HG02610 (cell line): ENCODE results near the gene ABCA5.
A peak's percentile ranks its signal among the peaks of the same experiment; 100 is the strongest.

Experiments used
- ATAC-seq: cut with Tn5 transposase; IDR thresholded peaks from one replicate; pipeline ENCODE4 v1.9.1; 2021; ENCODE audit warnings: mild to moderate bottlenecking, moderate library complexity; ENCODE audit not compliant: unreplicated experiment

Gene ABCA5

GRCh38 chr17:69327060-69327831, at the start of gene ABCA5:
Gene ABCA5 (minus strand): TSS chr17:69327133. CDS start chr17:69314415, 12,718 bp downstream.
- ATAC-seq, result peak; percentile 97

DNA sequence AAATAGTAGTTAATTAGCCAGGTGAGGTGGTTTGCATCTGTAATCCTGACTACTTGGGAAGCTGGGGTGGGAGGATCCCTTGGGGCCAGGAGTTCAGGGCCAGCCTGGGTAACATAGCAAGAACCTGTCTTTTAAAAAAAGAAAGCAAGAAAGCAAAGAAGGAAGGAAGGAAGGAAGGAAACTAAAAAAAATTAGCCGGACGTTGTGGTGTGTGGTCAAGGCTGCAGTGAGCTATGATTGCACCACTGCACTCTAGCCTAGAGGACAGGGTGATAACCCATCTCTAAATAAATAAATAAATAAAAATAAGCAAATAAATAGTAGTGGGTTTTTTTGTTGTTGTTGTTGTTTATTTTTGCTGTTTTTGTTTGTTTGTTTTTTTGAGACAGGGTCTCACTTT, 48.3 kb upstream of the ABCA5 start:
- ATAC-seq, result no peak

DNA sequence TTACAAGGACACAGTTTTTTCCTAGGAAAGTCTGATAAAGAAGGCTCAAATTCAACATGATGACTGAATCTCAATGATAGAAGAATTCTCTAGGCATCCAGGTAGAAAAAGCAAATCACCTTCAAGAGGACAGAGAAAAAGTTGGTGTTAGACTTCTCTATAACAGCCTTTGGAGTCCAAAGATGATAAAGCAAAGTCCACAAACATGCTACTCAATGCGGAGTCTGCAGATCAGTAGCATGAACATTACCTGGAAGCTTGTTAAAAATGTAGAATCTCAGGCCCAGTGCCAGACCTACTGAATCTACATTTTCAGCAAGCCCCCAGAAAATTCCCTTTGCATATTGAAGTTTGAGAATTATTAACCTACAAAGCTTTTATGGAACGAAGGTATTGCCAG, 46.1 kb upstream of the ABCA5 start:
- no peak for ATAC-seq

GRCh38 chr17:69367298-69367697, 40.4 kb upstream of the ABCA5 start:
- ATAC-seq, result no peak

- ATAC-seq, result no peak
Measured at GRCh38 chr17:69363488-69364210, 36.7 kb upstream of the ABCA5 start.

DNA sequence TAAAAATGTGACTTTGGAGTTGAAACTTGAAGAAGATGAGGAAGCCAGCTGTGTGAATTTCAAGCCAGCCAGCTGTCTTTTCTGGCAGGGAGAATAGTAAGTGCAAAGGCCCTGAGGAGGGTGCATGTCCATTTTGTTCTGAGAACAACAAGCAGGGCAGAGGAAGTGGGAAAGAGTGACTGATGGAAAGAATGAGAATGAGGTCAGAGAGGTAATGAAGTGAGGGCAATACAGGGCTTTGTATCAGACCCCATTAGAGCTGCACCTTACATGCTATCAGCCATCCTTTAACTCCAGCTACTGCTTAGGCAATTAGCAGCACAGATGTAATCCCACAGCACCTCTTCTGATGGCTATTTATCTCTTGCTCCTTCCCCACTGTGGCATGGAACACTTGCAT, 34.2 kb upstream of the ABCA5 start:
- no peak for ATAC-seq

DNA sequence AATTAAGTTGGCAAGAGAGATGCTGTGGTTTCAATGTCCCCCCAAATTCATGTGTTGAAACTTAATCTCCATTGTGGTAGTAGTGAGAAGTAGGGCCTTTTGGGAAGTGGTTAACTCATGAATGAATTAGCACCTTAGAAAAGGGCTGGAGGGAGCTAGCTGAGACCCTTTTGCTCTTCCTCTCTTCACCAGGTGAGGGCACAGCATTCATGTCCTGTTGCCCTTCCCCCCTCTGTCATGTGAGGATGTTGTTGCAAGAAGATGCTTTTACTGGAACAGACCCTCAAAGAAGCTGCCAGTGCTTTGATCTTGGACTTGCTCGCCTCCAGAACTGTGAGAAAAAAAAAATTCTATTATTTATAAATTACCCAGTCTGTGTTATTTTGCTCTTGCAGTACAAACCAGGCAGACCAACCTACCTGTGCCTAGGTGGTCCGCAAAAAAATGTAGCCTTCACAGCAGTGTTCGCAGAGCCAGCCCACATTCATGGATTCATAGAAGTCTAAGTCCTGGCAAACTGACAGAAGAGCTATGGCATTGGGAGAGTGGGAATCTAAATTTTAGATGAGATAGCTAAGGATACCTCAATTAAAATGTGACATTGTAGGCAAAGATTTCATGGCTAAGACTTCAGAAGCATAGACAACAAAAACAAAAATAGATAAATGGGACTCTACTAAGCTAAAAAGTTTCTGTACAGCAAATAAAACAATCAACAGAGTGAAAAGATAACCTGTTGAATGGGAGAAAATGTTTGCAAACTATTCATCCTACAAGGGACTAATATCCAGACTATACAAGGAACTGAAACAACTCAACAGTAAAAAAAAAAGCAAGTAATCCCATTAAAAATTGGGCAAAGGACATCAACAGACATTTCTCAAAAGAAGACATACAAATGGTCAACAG, 32.0 kb upstream of the ABCA5 start:
- ATAC-seq, result peak; percentile 46

DNA sequence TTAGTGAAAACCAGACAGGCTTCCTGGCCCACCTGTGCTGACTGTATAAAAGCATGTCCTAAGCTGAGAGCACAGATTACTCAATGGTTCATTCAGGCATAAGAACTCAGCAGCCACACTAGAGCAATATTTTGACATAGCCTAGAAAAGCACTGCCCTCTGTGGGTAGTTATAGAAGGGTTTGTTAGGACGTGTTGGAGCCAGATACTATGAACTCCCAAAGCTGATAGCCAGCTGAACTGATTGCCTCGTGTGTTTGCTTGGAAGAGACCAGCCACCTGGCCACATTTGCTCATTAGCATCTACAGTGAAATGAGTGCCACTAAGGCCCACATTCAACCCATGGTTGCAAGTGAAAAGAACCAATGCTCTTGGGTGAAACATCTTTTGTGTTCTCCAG, 30.8 kb upstream of the ABCA5 start:
- no peak for ATAC-seq

GRCh38 chr17:69356625-69357024, 29.7 kb upstream of the ABCA5 start:
- ATAC-seq, result no peak

DNA sequence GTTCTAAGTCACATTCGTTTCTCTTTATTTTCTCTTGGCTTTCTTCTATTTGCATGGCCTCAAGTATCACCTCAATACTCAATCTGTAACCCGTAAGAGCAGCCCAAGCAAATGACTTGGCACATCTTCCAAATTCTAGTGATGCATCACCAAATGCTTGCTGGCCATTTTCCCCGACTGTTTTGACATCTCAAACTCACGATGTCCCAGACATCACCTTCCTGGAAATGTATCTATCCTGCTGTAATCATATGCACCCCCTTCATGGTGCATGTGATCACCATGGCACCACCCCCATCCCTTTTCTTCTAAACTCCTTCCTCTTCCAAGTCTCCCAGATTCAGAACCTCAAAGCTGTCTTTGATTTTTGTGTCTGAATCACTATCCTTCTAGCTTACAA, 24.0 kb upstream of the ABCA5 start:
- ATAC-seq, result no peak

DNA sequence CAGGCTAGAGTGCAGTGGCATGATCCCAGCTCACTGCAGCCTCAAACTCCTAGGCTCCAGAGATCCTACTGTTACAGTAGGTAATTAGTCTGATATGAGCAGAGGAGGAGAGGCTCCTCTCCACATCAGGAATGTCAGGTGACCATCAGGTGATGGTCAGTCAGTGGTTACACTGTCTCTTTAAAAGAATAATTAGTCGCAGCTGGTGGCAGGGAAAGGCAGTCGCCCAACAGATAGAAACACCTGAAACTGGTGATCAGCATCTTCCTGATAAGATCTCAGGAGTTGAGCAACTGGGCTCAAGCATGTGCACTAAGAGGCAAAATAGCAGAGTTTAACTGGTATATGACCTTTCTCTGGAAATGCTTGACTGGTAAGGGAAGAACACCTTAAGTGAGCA, 21.5 kb upstream of the ABCA5 start:
- ATAC-seq, result no peak

DNA sequence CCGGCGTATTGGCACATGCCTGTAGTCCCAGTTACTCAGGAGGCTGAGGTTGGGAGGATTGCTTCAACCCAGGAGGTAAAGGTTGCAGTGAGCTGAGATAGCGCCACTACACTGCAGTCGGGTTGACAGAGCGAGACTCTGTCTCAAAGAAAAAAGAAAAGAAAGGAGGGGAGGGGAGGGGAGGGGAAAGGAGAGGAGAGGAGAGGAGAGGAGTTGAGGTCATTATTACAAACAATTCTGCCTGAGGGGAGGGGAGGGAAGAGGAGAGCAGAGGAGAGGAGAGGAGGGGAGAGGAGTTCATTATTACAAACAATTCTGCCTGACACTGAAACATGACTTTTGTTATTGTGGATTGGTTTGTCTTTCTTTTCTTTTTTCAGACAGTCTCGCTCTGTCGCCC, 19.8 kb upstream of the ABCA5 start:
- no peak for ATAC-seq

DNA sequence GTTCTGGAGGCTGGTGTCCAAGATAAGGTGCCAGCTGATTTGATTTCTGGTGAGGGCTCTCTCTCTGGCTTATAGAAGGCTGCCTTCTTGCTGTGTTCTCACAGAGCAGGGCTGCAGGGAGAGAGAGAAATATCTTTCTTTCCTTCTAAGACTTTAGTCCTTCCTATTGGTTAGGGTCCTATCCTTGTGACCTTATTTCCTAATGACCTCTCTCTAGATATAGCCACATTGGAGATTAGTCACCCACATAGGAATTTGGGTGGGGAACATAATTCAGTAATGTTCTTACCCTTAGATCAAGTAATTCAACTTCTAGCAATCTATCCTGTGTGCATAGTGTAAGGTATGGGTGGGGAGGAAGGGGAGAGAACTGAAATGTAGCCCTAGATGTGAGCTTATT, 18.0 kb upstream of the ABCA5 start:
- ATAC-seq, result no peak

DNA sequence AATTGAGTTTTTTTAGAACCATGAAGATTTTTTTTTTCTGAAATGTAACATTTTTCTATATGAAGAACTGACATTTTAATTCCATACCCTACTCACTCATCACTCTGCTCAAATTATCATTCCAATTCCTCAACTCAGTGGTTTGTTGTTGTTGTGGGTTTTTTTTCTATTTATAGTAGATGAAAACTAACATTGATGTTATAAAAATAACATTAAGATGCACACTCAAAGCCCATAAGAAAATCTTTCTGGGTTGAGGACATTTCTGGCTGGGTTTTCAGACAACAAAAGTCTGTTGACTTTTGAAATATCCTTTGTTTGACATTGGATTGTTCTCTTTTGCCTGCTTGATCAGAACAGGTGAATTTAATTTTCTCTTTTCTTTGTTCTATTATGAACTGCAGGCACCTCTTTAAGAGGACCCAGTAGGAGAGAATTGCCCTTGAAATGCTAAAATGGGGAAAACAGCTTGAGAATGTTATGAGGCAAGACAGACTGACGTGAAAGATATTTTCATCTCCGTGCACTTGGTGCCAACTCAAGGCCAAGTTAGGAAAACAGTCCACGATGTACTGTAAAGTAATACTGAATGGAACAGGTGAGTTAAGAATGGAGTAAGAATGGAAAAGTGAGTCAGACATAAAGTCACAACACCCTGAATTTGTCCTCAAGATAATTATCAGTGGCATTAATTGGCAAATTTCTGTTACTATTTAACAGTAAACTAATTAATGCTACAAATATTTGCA, 16.1 kb upstream of the ABCA5 start:
- no peak for ATAC-seq

DNA sequence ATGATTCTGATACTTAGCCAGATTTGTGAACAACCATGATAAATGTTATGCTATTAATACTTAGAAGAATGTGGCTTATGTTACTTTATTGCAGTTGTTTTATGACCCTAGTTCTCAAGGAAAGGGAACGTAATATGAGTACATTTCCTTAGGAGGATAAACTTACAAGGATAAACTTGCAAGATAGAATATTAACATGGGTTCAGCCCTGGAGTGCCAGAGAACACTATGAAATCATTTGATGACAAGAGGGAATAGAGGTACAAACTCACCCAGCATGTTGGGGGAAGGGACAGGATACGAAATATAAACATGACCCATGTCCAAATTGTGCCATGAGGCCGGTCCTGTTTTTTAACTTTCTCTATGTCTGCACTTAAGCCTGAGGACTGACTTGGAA, 13.0 kb upstream of the ABCA5 start:
- ATAC-seq, result no peak

- no peak for ATAC-seq
Measured at GRCh38 chr17:69336996-69337395, 10.1 kb upstream of the ABCA5 start.

GRCh38 chr17:69336580-69336979, 9.6 kb upstream of the ABCA5 start:
- ATAC-seq, result no peak

GRCh38 chr17:69335058-69335457, 8.1 kb upstream of the ABCA5 start:
- ATAC-seq, result no peak

GRCh38 chr17:69333561-69333960, 6.6 kb upstream of the ABCA5 start:
- no peak for ATAC-seq

DNA sequence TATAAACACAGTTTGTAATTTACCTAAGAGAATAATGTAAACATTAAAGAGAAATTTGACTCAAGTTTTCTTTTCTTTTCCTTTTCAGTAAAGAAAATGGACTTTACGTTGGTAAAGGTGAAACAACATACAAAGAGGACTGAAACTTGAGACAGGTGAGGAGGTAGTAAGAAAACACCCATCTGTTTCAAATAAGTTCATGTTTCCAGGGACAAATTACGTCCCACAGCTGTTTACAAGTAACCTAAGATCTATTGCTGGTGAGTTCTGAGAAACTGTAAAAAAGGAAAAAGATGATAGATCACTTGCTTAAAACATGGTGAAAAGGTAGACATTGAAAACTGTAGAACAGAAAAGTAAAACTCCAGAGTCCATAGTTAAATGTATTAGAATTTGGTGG, 4.8 kb upstream of the ABCA5 start:
- no peak for ATAC-seq
